Memory B cell (primary cell): ENCODE data around the gene DRD3.

Experiments used
- ATAC-seq: fragments of 150-1000 bp; cut with Tn5 transposase; 2 replicates; pipeline ENCODE4 v1.10.0; 2021; ENCODE audit warnings: low read depth, mild to moderate bottlenecking, moderate library complexity
- DNase-seq, 2 donors: peaks; one replicate each; pipeline ENCODE4 v3.0.0; 2022; ENCODE audit warnings: low spot score in 2 of 2
- H3K27ac Mint-ChIP-seq: one replicate; pipeline ENCODE4 v1.8.0; 2022; ENCODE audit warnings: mild to moderate bottlenecking, moderate library complexity, mixed read lengths
- H3K27me3 Mint-ChIP-seq: one replicate; pipeline ENCODE4 v1.8.0; 2022; ENCODE audit warnings: mixed read lengths
- H3K36me3 Mint-ChIP-seq: one replicate; pipeline ENCODE4 v1.8.0; 2022; ENCODE audit warnings: mild to moderate bottlenecking, mixed read lengths
- H3K4me1 Mint-ChIP-seq: one replicate; pipeline ENCODE4 v1.8.0; 2022; ENCODE audit warnings: mixed read lengths
- H3K4me3 Mint-ChIP-seq: one replicate; pipeline ENCODE4 v1.8.0; 2022; ENCODE audit warnings: mild to moderate bottlenecking, moderate library complexity, mixed read lengths
- H3K9me3 Mint-ChIP-seq: one replicate; pipeline ENCODE4 v1.8.0; 2022; ENCODE audit warnings: mixed read lengths

DRD3 gene

GRCh38 chr3:114178770-114179368, at the start of gene DRD3:
TSS of gene DRD3 (minus strand) at chr3:114179052. CDS start at chr3:114171992, 7,060 bp downstream.
- Mint-ChIP-seq H3K4me1 (peaks cover 8% of the 10 kb centered on the region), H3K36me3 (peaks cover under 1% of the 10 kb centered on the region), H3K9me3 (peaks cover under 1% of the 10 kb centered on the region), H3K27ac (no peak within 1 kb of the TSS), H3K27me3 (peaks cover 2% of the 10 kb centered on the region), H3K4me3 (no peak within 1 kb of the TSS)
- peak; percentile 24 for ATAC-seq
- DNase-seq: no peak

- no peak for DNase-seq
- Mint-ChIP-seq H3K4me1 (peaks cover 42% of the 10 kb centered on the region), H3K27me3 (no peaks in the 10 kb centered on the region), H3K36me3 (peaks cover 12% of the 10 kb centered on the region), H3K4me3 (no peak overlapping the region), H3K27ac (no peak overlapping the region), H3K9me3 (peaks cover 6% of the 10 kb centered on the region)
- no peak for ATAC-seq
Observed at GRCh38 chr3:114227076-114227475, 48.2 kb upstream of the DRD3 start.

GRCh38 chr3:114226313-114226712, 47.5 kb upstream of the DRD3 start:
- peaks cover 42% of the 10 kb centered on the region for H3K4me1 Mint-ChIP-seq
- H3K27me3 Mint-ChIP-seq: no peaks in the 10 kb centered on the region
- peaks cover 12% of the 10 kb centered on the region for H3K36me3 Mint-ChIP-seq
- H3K27ac Mint-ChIP-seq: peak overlapping the region; percentile 92
- DNase-seq: no peak
- no peak for ATAC-seq
- peaks cover 6% of the 10 kb centered on the region for H3K9me3 Mint-ChIP-seq
- peak overlapping the region; percentile 80 for H3K4me3 Mint-ChIP-seq

- Mint-ChIP-seq H3K9me3 (peaks cover 6% of the 10 kb centered on the region), H3K27ac (peak overlapping the region; percentile 76), H3K4me1 (peaks cover 55% of the 10 kb centered on the region), H3K27me3 (no peaks in the 10 kb centered on the region), H3K36me3 (peaks cover 12% of the 10 kb centered on the region), H3K4me3 (no peak overlapping the region)
- ATAC-seq (peak; percentile 80), DNase-seq (no peak)
Observed at GRCh38 chr3:114223143-114223542, 44.3 kb upstream of the DRD3 start.

GRCh38 chr3:114221881-114222264, 43.0 kb upstream of the DRD3 start:
- ATAC-seq (no peak), DNase-seq (no peak)
- Mint-ChIP-seq H3K9me3 (peaks cover 6% of the 10 kb centered on the region), H3K4me3 (no peak overlapping the region), H3K27me3 (no peaks in the 10 kb centered on the region), H3K27ac (peak overlapping the region; percentile 35), H3K4me1 (peaks cover 61% of the 10 kb centered on the region), H3K36me3 (peaks cover 10% of the 10 kb centered on the region)

GRCh38 chr3:114221165-114221880, 42.5 kb upstream of the DRD3 start:
- Mint-ChIP-seq H3K9me3 (peaks cover 6% of the 10 kb centered on the region), H3K4me1 (peaks cover 60% of the 10 kb centered on the region), H3K27ac (peak overlapping the region; percentile 35), H3K4me3 (no peak overlapping the region), H3K36me3 (peaks cover 10% of the 10 kb centered on the region), H3K27me3 (no peaks in the 10 kb centered on the region)
- DNase-seq (no peak), ATAC-seq (no peak)

GRCh38 chr3:114219741-114220140, 40.9 kb upstream of the DRD3 start:
- Mint-ChIP-seq H3K4me3 (peak overlapping the region; percentile 50), H3K27ac (peak overlapping the region; percentile 79), H3K36me3 (peaks cover 7% of the 10 kb centered on the region), H3K9me3 (peaks cover 3% of the 10 kb centered on the region), H3K4me1 (peaks cover 49% of the 10 kb centered on the region), H3K27me3 (no peaks in the 10 kb centered on the region)
- DNase-seq: no peak
- ATAC-seq: no peak

- ATAC-seq (no peak), DNase-seq (no peak)
- H3K4me3 Mint-ChIP-seq: peak overlapping the region; percentile 21
- H3K27ac Mint-ChIP-seq: peak overlapping the region; percentile 79
- H3K4me1 Mint-ChIP-seq: peaks cover 46% of the 10 kb centered on the region
- H3K9me3 Mint-ChIP-seq: no peaks in the 10 kb centered on the region
- peaks cover 4% of the 10 kb centered on the region for H3K36me3 Mint-ChIP-seq
- no peaks in the 10 kb centered on the region for H3K27me3 Mint-ChIP-seq
Observed at GRCh38 chr3:114218578-114219185, 39.8 kb upstream of the DRD3 start.

GRCh38 chr3:114218006-114218405, 39.2 kb upstream of the DRD3 start:
- Mint-ChIP-seq H3K27me3 (no peaks in the 10 kb centered on the region), H3K4me1 (peaks cover 44% of the 10 kb centered on the region), H3K27ac (no peak overlapping the region), H3K4me3 (peak overlapping the region; percentile 33), H3K36me3 (peaks cover 4% of the 10 kb centered on the region), H3K9me3 (no peaks in the 10 kb centered on the region)
- no peak for ATAC-seq
- no peak for DNase-seq

- no peak for DNase-seq
- no peak for ATAC-seq
- no peak overlapping the region for H3K27ac Mint-ChIP-seq
- no peaks in the 10 kb centered on the region for H3K9me3 Mint-ChIP-seq
- peaks cover 46% of the 10 kb centered on the region for H3K4me1 Mint-ChIP-seq
- H3K4me3 Mint-ChIP-seq: no peak overlapping the region
- peaks cover 4% of the 10 kb centered on the region for H3K36me3 Mint-ChIP-seq
- no peaks in the 10 kb centered on the region for H3K27me3 Mint-ChIP-seq
Observed at GRCh38 chr3:114217266-114217665, 38.4 kb upstream of the DRD3 start.

GRCh38 chr3:114216186-114216970, 37.5 kb upstream of the DRD3 start:
- H3K27ac Mint-ChIP-seq: no peak overlapping the region
- no peak overlapping the region for H3K4me3 Mint-ChIP-seq
- H3K4me1 Mint-ChIP-seq: peaks cover 39% of the 10 kb centered on the region
- DNase-seq: no peak
- H3K36me3 Mint-ChIP-seq: peaks cover 2% of the 10 kb centered on the region
- H3K27me3 Mint-ChIP-seq: no peaks in the 10 kb centered on the region
- no peaks in the 10 kb centered on the region for H3K9me3 Mint-ChIP-seq
- no peak for ATAC-seq

- H3K36me3 Mint-ChIP-seq: peaks cover 2% of the 10 kb centered on the region
- peak; percentile 39 to 56 for DNase-seq
- no peak overlapping the region for H3K4me3 Mint-ChIP-seq
- peaks cover 31% of the 10 kb centered on the region for H3K4me1 Mint-ChIP-seq
- H3K27ac Mint-ChIP-seq: no peak overlapping the region
- ATAC-seq: peak; percentile 40
- H3K27me3 Mint-ChIP-seq: no peaks in the 10 kb centered on the region
- no peaks in the 10 kb centered on the region for H3K9me3 Mint-ChIP-seq
Observed at GRCh38 chr3:114214542-114215341, 35.9 kb upstream of the DRD3 start.
